Measurements from ENCODE around the gene RIPK1. TPM values are rescaled to one million over a fixed set of nuclear protein-coding genes. Genes with fewer than 3 reads are reported as not detected.

Gene RIPK1
- total RNA-seq, 4 donors from 2014 or later: 25.6 to 37.6 (median 32.2) TPM

DNA sequence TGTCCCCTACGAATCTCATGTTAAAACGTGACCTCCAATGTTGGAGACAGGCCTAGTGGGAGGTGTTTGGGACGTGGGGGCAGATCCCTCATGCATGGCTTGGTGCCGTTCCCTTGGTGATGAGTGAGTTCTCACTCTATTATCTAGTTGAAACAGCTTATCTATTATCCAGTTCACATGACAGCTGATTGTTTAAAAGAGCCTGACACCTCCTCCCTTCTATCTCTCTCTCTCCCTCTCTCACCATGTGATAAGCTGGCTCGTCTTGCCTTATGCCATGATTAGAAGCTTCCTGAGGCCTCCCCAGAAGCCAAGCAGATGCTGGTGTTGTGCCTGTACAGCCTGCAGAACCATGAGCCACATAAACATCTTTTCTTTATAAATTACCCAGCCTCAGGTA lies 32.9 kb upstream of the RIPK1 start:
- no peak for TF ChIP-seq EP300 (IDR thresholded peaks at IDR 0.05)
- TF ChIP-seq POLR2A (IDR thresholded peaks at IDR 0.05): no peak
- TF ChIP-seq, protein P1, sequence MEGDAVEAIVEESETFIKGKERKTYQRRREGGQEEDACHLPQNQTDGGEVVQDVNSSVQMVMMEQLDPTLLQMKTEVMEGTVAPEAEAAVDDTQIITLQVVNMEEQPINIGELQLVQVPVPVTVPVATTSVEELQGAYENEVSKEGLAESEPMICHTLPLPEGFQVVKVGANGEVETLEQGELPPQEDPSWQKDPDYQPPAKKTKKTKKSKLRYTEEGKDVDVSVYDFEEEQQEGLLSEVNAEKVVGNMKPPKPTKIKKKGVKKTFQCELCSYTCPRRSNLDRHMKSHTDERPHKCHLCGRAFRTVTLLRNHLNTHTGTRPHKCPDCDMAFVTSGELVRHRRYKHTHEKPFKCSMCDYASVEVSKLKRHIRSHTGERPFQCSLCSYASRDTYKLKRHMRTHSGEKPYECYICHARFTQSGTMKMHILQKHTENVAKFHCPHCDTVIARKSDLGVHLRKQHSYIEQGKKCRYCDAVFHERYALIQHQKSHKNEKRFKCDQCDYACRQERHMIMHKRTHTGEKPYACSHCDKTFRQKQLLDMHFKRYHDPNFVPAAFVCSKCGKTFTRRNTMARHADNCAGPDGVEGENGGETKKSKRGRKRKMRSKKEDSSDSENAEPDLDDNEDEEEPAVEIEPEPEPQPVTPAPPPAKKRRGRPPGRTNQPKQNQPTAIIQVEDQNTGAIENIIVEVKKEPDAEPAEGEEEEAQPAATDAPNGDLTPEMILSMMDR (IDR thresholded peaks at IDR 0.05): no peak
- no peak for TF ChIP-seq POLR2AphosphoS5 (IDR thresholded peaks at IDR 0.05)
- Histone ChIP-seq H3K4me3 (no peak overlapping the region), H3K4me1 (no peaks in the 10 kb centered on the region), H3K9me3 (no peaks in the 10 kb centered on the region), H3K27me3 (no peaks in the 10 kb centered on the region), H3K36me3 (no peaks in the 10 kb centered on the region), H3K27ac (no peak overlapping the region)
- 65% methylated on average over 5 of the region's 5 CpGs for WGBS
- DNase-seq (ENCODE audit: low spot score in 2 of 2): no peak

DNA sequence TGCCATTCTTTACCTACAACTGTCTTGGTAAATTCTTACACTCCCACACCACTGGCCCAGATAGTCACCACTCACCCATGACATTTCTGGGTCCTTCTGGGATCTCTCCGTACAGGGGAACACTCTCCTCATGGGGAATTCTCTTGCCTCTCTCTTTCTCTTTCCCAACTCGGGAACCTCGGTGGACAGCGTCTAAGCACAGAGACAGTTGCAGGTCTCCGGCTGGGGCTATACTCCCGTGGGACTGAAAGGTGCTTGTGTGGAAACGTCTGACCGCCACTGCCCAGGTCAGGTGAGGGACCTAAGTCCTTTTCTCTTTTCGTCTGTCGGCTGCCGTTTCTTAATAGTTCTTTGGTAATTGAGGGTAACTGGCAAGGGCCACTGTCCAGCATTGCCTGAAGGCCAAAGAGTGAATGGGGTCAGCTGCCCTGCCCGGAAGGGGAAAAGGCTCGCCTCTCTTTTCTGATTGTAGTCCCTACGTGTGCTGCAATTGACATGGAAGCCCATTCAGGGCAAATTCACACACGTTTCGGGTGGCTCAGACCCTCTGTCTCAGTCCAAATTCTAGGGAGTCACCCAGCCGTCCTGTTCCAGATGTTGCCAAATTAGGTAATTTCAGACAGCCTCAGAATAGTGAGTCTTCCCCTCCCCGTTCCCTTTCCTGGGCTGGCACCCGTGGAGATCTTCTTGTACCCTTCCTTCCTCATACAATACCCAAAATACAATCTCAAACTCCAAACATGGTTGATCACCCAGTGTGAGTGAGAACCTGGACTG lies 31.2 kb upstream of the RIPK1 start:
- no peak overlapping the region for H3K27ac ChIP-seq
- H3K27me3 ChIP-seq: no peaks in the 10 kb centered on the region
- WGBS: 77% methylated on average over 19 of the region's 19 CpGs
- H3K4me1 ChIP-seq: no peaks in the 10 kb centered on the region
- no peak overlapping the region for H3K4me3 ChIP-seq
- no peak for DNase-seq (ENCODE audit: low spot score in 2 of 2)
- no peak for TF ChIP-seq POLR2A (IDR thresholded peaks at IDR 0.05)
- TF ChIP-seq EP300 (IDR thresholded peaks at IDR 0.05): no peak
- TF ChIP-seq, protein P1 (IDR thresholded peaks at IDR 0.05): no peak
- no peak for TF ChIP-seq POLR2AphosphoS5 (IDR thresholded peaks at IDR 0.05)
- no peaks in the 10 kb centered on the region for H3K36me3 ChIP-seq
- H3K9me3 ChIP-seq: no peaks in the 10 kb centered on the region

DNA sequence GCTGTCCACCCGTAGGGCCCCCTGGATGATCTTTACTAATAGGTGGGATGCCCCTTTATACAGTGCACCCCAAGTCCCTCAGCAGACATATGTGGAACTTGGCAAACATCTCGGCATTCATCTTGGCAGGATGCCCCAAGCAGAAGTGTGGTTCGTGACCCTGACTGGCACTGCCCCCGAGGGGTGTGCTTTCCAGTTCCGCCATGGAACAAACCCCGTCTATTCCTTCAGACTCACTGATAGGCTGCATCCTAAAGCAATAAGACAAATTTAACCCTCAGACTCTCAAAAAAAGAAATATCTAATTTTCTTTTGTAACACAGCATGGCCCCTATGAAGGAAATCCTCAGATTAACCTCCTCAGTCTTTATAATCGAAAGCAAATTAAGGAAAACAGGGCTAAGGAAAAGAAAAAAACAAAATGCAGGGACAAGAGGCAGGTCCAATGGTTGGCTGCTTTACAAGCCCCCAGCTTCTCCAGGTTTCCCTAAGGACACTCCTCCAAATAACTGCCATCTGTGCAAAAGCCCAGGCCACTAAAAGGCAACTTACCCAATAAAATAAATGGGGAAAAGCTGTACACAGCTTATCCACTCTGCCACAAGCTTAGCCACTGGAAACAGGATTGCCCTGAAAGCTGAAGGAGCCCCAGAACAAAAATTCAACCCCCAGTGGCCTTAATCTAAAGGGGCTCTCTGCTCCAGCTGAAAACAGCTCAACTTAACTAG lies 30.5 kb upstream of the RIPK1 start:
- Histone ChIP-seq H3K36me3 (no peaks in the 10 kb centered on the region), H3K9me3 (no peaks in the 10 kb centered on the region), H3K27me3 (no peaks in the 10 kb centered on the region), H3K4me1 (no peaks in the 10 kb centered on the region), H3K27ac (no peak overlapping the region), H3K4me3 (no peak overlapping the region)
- DNase-seq (ENCODE audit: low spot score in 2 of 2): no peak
- 52% methylated on average over 5 of the region's 7 CpGs for WGBS
- TF ChIP-seq POLR2A (IDR thresholded peaks at IDR 0.05): no peak
- no peak for TF ChIP-seq EP300 (IDR thresholded peaks at IDR 0.05)
- TF ChIP-seq, protein P1 (IDR thresholded peaks at IDR 0.05): no peak
- no peak for TF ChIP-seq POLR2AphosphoS5 (IDR thresholded peaks at IDR 0.05)

DNA sequence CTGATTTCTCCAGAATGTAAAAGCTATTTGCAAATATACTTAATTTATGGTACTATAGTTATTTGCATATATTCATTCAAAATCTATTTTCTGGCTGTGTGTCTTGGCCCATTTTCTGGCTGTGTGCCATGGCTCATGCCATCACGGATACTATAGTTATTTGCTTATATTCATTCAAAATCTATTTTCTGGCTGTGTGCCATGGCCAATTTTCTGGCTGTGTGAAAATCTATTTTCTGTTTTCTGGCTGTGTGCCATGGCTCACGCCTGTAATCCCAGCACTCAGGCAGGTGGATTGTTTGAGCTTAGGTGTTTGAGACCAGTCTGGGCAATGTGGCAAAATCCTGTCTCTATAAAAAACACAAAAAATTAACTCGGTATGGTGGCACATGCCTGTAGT lies 28.9 kb upstream of the RIPK1 start:
- no peak overlapping the region for H3K4me3 ChIP-seq

More for the DNA sequence above, 28.9 kb upstream of the RIPK1 start:
- no peak for DNase-seq (ENCODE audit: low spot score in 2 of 2)
- no peaks in the 10 kb centered on the region for H3K27me3 ChIP-seq
- WGBS: 49% methylated on average over 3 of the region's 3 CpGs
- H3K4me1 ChIP-seq: no peaks in the 10 kb centered on the region
- H3K9me3 ChIP-seq: no peaks in the 10 kb centered on the region
- H3K36me3 ChIP-seq: no peaks in the 10 kb centered on the region
- H3K27ac ChIP-seq: no peak overlapping the region
- TF ChIP-seq EP300 (IDR thresholded peaks at IDR 0.05): no peak
- no peak for TF ChIP-seq POLR2AphosphoS5 (IDR thresholded peaks at IDR 0.05)
- no peak for TF ChIP-seq POLR2A (IDR thresholded peaks at IDR 0.05)
- TF ChIP-seq, protein P1 (IDR thresholded peaks at IDR 0.05): no peak
